Subcutaneous adipose tissue (tissue), 4 donors: ENCODE data around the gene ARHGAP4. TPM values are rescaled to one million over a fixed set of nuclear protein-coding genes. Genes with fewer than 3 reads are reported as not detected.

Source experiments
- CTCF ChIP-seq: fragments of 450-650 bp; IDR thresholded peaks from one replicate; pipeline ENCODE4 v1.5.1; 2016; ENCODE audit warnings: low read depth, mild to moderate bottlenecking, control low read depth, antibody characterized with exemption, moderate library complexity
- total RNA-seq, 4 donors: library from RNA; depleted of rRNA; stranded (reverse); fragments of >200 nt; gene quantifications; one replicate each; pipeline ENCODE4 v1.1.0, GENCODE V29; 2016

Gene ARHGAP4
- total RNA-seq, 4 donors from 2014 or later = 8.5 to 37.4 (median 28.2) TPM

GRCh38 chrX:153954558-153955227 is 28.6 kb upstream of the ARHGAP4 start:
- no peak for TF ChIP-seq CTCF

GRCh38 chrX:153953892-153954557 is 28.0 kb upstream of the ARHGAP4 start:
- TF ChIP-seq CTCF = no peak

GRCh38 chrX:153953342-153953830 is 27.3 kb upstream of the ARHGAP4 start:
- no peak for TF ChIP-seq CTCF

GRCh38 chrX:153952373-153953026 is 26.4 kb upstream of the ARHGAP4 start:
- no peak for TF ChIP-seq CTCF

GRCh38 chrX:153951683-153952372 is 25.8 kb upstream of the ARHGAP4 start:
- no peak for TF ChIP-seq CTCF

- TF ChIP-seq CTCF = no peak
Observed at GRCh38 chrX:153950127-153950526, 24.1 kb upstream of the ARHGAP4 start.
